Neutrophil (primary cell): ENCODE measurements around the gene NELFA.

Experiments
- H3K27ac ChIP-seq: fragments of 200-600 bp; sonication (generic); 2 replicates; pipeline ENCODE4 v1.5.1; 2016; ENCODE audit warnings: mild to moderate bottlenecking, moderate library complexity
- H3K27me3 ChIP-seq: fragments of 200-600 bp; sonication (generic); 2 replicates; pipeline ENCODE4 v1.6.0; 2016; ENCODE audit warnings: mild to moderate bottlenecking
- H3K36me3 ChIP-seq: fragments of 200-600 bp; sonication (generic); 2 replicates; pipeline ENCODE4 v1.5.1; 2017
- H3K4me1 ChIP-seq, 2 experiments: fragments of 200-600 bp in 1 of 2; sonication (generic) in 1 of 2; 1 replicate in 1 of 2; 2 replicates in 1 of 2; pipeline versions ENCODE4 v1.5.1 to v1.6.1; 2013 to 2016; ENCODE audit warnings: low read depth in 1 of 2, low read length in 1 of 2, mild to moderate bottlenecking in 1 of 2, moderate library complexity in 1 of 2; ENCODE audit not compliant: control insufficient read depth in 1 of 2, insufficient read depth in 1 of 2
- H3K4me3 ChIP-seq, 2 experiments: fragments of 200-600 bp in 1 of 2; sonication (generic) in 1 of 2; 1 replicate in 1 of 2; 2 replicates in 1 of 2; pipeline ENCODE4 v1.5.1; 2013 to 2016; ENCODE audit warnings: low read depth in 1 of 2, low read length in 1 of 2, mild to moderate bottlenecking in 1 of 2, moderate library complexity in 1 of 2
- H3K9me3 ChIP-seq: fragments of 200-600 bp; sonication (generic); 2 replicates; pipeline ENCODE4 v1.5.1; 2016
- CTCF ChIP-seq: fragments of 200-600 bp; sonication (generic); IDR thresholded peaks from 2 replicates; pipeline ENCODE4 v1.5.1; 2016; ENCODE audit warnings: antibody characterized with exemption

Gene NELFA

DNA sequence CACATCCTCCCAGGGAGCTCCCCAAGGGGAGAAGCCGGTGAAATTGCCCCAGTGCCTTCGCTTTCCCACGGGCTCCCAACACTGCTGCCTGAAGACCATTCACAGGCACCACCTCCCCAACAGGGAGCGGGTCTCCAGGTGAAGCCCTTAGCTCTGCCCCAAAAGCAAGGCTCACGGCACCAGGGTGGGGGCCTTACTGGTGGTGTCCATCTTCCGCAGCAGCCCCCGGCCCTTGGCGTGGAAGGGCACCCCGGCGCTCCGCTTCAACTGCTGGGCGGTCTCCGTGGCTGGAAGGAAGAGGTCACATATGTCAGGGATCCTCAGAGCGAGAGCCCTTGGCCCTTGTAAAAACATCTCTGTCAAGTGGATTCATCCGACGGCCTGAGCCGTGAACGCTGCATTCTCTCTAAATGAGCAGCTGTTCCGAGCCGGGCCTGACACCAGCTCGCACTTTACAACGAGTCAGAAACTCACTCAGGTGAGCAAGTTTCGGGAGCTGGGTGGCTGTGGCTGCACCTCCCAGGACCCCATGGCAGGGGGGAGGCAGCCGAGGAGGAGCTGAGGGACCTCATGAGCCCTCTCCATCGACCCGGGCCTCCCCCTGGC, 20.9 kb downstream of the NELFA start:
- no peak overlapping the region for H3K27ac ChIP-seq
- H3K4me1 ChIP-seq, result no peaks in the 10 kb centered on the region
- H3K27me3 ChIP-seq, result no peaks in the 10 kb centered on the region
- no peak overlapping the region for H3K4me3 ChIP-seq
- peaks cover 94% of the 10 kb centered on the region for H3K36me3 ChIP-seq
- no peak for TF ChIP-seq CTCF
- H3K9me3 ChIP-seq, result no peaks in the 10 kb centered on the region

GRCh38 chr4:1987296-1987695, 21.5 kb downstream of the NELFA start:
- no peak overlapping the region for H3K27ac ChIP-seq
- no peaks in the 10 kb centered on the region for H3K4me1 ChIP-seq
- H3K36me3 ChIP-seq, result peaks cover 99% of the 10 kb centered on the region
- no peak for TF ChIP-seq CTCF
- no peak overlapping the region for H3K4me3 ChIP-seq
- no peaks in the 10 kb centered on the region for H3K27me3 ChIP-seq
- H3K9me3 ChIP-seq, result no peaks in the 10 kb centered on the region

GRCh38 chr4:1986578-1987210, 22.1 kb downstream of the NELFA start:
- Histone ChIP-seq H3K9me3 (no peaks in the 10 kb centered on the region), H3K27me3 (no peaks in the 10 kb centered on the region), H3K4me1 (no peaks in the 10 kb centered on the region), H3K4me3 (no peak overlapping the region), H3K27ac (no peak overlapping the region), H3K36me3 (peaks cover 100% of the 10 kb centered on the region)
- TF ChIP-seq CTCF, result no peak

DNA sequence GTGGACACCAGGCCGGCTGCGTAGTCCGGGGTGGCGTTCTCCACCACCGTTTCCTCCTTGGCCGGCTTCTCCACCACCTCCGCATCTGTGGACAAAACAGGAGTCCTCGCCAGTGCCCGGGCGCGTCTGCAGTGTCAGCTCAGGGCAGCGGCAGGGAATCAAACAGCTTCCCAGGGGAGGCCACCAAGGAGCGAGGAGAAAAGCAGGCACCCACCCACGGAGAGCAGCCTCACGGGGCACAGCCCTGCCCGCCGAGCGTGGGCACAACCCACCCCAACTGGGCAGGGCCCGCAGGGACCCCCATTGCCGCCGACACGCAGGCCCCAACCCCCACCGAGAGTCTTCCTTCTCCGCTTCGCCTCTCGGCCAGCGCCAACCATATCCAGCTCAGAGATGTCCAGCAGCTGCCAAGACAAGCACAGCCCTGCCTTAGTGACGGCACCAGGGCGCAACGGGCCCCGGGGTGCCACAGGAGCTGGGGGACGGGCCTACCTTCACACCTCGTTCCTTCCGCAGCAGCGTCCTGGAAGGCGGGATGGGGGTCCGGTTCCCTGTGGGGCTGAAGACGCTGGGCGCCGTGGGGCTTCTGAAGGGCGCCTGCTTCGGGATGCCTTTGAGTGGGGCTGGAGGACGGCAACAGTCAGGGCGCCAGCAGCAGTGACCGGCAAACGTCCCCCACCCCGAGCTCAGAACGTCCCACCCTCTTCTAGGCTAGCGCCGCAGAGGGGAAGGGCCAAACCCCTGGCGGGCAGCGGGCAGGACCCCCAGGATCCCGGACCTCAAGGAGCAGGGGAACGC, 22.8 kb downstream of the NELFA start:
- peaks cover 100% of the 10 kb centered on the region for H3K36me3 ChIP-seq
- H3K27me3 ChIP-seq, result no peaks in the 10 kb centered on the region
- no peaks in the 10 kb centered on the region for H3K9me3 ChIP-seq
- TF ChIP-seq CTCF, result no peak
- no peak overlapping the region for H3K27ac ChIP-seq
- H3K4me1 ChIP-seq, result no peaks in the 10 kb centered on the region
- no peak overlapping the region for H3K4me3 ChIP-seq

DNA sequence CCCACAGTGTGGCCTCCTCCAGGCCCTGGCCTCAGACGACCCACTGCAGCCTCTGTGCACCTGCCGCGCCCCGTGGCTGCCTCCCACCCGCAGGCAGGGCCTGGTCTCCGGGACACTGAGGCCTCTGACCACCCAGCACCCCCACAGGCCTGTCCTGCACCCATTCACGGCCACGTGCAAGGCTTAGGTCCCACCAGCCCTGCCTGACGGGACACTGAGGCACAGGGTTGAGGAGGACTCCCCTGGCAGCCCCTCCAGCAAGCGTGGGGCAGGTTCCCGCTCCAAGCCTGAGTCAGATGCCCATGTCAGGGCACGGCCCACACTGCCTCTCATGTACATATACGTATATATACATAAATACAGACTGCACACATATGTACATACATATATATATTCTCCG, 23.5 kb downstream of the NELFA start:
- Histone ChIP-seq H3K9me3 (no peaks in the 10 kb centered on the region), H3K4me1 (no peaks in the 10 kb centered on the region), H3K4me3 (no peak overlapping the region), H3K27me3 (no peaks in the 10 kb centered on the region), H3K36me3 (peaks cover 100% of the 10 kb centered on the region), H3K27ac (no peak overlapping the region)
- no peak for TF ChIP-seq CTCF
